ENCODE data around the gene ZNF440.
A peak's percentile ranks its signal among the peaks of the same experiment; 100 is the strongest.
"Not testable (repeated sequence)": the region's sequence is repeated elsewhere in the genome, so short reads cannot be mapped to it uniquely, and the experiment has no call there.

The ZNF440 gene

GRCh38 chr19:11828957-11829876 is 15.1 kb downstream of the ZNF440 start:
- DNase-seq = not testable (repeated sequence)

GRCh38 chr19:11832253-11832912 is 18.3 kb downstream of the ZNF440 start:
- no peak for DNase-seq

- DNase-seq = no peak
Measured at GRCh38 chr19:11833541-11833940, 19.5 kb downstream of the ZNF440 start.

- DNase-seq = not testable (repeated sequence)
Measured at GRCh38 chr19:11835626-11836066, 21.6 kb downstream of the ZNF440 start.

GRCh38 chr19:11843722-11844121 is 29.6 kb downstream of the ZNF440 start:
- DNase-seq = no peak

GRCh38 chr19:11847615-11848014 is 33.5 kb downstream of the ZNF440 start:
- DNase-seq = not testable (repeated sequence)

- DNase-seq = no peak
Measured at GRCh38 chr19:11848200-11848593, 34.1 kb downstream of the ZNF440 start.

- peak; percentile 89 for DNase-seq
Measured at GRCh38 chr19:11848594-11849469, 34.8 kb downstream of the ZNF440 start, which contains the start of gene ZNF439. Gene ZNF439, plus strand, starts transcription at chr19:11848726. Its CDS starts 142 bp downstream, at chr19:11848868.

- not testable (repeated sequence) for DNase-seq
Measured at GRCh38 chr19:11850289-11850688, 36.2 kb downstream of the ZNF440 start.

GRCh38 chr19:11853358-11853757 is 39.3 kb downstream of the ZNF440 start:
- DNase-seq = no peak

- no peak for DNase-seq
Measured at GRCh38 chr19:11856596-11857250, 42.6 kb downstream of the ZNF440 start.

GRCh38 chr19:11860721-11861120 is 46.6 kb downstream of the ZNF440 start:
- no peak for DNase-seq

- no peak for DNase-seq
Measured at GRCh38 chr19:11861301-11861700, 47.2 kb downstream of the ZNF440 start.

- not testable (repeated sequence) for DNase-seq
Measured at GRCh38 chr19:11867766-11868165, 53.7 kb downstream of the ZNF440 start.

- DNase-seq = no peak
Measured at GRCh38 chr19:11868188-11868587, 54.1 kb downstream of the ZNF440 start.

- no peak for DNase-seq
Measured at GRCh38 chr19:11872624-11873023, 58.6 kb downstream of the ZNF440 start.

- no peak for DNase-seq
Measured at GRCh38 chr19:11873762-11874161, 59.7 kb downstream of the ZNF440 start.

- DNase-seq = not testable (repeated sequence)
Measured at GRCh38 chr19:11879687-11880266, 65.7 kb downstream of the ZNF440 start.

- DNase-seq = no peak
Measured at GRCh38 chr19:11880598-11880997, 66.5 kb downstream of the ZNF440 start.

GRCh38 chr19:11881151-11881800 is 67.2 kb downstream of the ZNF440 start:
- DNase-seq = peak; percentile 58

GRCh38 chr19:11882606-11883005 is 68.5 kb downstream of the ZNF440 start:
- no peak for DNase-seq

All from right forelimb (tissue), 1 donor.